ENCODE data around the gene SLC7A4.

SLC7A4 gene

GRCh38 chr22:21000987-21001600, 31.3 kb downstream of the SLC7A4 start:
- Mint-ChIP-seq H3K27ac (peak overlapping the region; percentile 99), H3K4me3 (peak overlapping the region; percentile 94), H3K36me3 (peaks cover 47% of the 10 kb centered on the region), H3K9me3 (no peaks in the 10 kb centered on the region), H3K4me1 (peaks cover 39% of the 10 kb centered on the region)
- ATAC-seq (no peak), DNase-seq (ENCODE audit: low spot score in 2 of 2) (no peak)

GRCh38 chr22:21000207-21000986, 32.0 kb downstream of the SLC7A4 start:
- ATAC-seq (no peak), DNase-seq (ENCODE audit: low spot score in 2 of 2) (no peak)
- peak overlapping the region; percentile 94 for H3K4me3 Mint-ChIP-seq
- H3K27ac Mint-ChIP-seq = peak overlapping the region; percentile 99
- H3K4me1 Mint-ChIP-seq = peaks cover 39% of the 10 kb centered on the region
- peaks cover 48% of the 10 kb centered on the region for H3K36me3 Mint-ChIP-seq
- H3K9me3 Mint-ChIP-seq = no peaks in the 10 kb centered on the region

DNA sequence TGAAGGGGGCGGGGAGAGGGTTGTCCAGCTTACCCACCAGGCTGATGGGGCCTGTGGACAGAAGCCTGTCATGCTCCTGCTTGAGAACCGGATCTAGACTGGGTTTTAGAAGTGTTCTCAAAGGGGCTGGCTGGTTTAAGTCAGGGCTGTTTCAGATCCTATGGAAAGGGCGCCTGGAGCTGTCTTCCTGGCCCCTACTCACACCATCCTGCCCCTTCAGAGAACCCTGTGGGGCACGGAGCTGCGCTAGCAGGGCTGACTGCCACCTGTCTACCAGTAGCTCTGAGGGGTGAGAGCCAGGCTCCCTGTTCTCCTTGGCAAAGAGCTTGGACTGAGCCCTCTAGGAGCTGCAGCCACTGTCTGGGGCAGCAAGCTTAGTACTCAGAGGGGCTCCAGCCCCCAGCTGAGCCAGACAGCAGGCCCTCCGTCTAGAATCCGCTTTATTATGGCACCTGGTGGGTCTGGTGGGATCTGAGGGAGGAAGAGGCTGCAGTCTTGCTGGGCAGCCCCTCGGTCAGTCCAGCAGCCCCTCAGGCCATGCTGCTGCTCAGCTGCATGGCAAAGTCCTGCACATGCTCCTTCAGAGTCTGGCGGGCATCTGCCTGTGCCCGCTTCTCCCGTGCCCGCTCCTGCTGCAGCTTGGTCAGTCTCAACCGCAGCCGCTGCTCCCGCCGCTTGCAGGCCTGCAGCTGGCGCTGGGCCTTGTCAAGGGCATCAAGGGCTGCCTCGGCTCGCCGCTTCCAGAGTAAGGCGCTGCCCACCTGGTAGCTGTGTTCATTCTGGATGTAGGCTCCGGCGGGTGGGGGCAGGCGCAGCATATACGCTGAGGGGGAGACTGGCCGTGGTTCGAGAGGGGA, 32.8 kb downstream of the SLC7A4 start:
- ATAC-seq (no peak), DNase-seq (ENCODE audit: low spot score in 2 of 2) (no peak)
- Mint-ChIP-seq H3K27ac (peak overlapping the region; percentile 99), H3K9me3 (no peaks in the 10 kb centered on the region), H3K4me1 (peaks cover 39% of the 10 kb centered on the region), H3K4me3 (peak overlapping the region; percentile 94), H3K36me3 (peaks cover 57% of the 10 kb centered on the region)

DNA sequence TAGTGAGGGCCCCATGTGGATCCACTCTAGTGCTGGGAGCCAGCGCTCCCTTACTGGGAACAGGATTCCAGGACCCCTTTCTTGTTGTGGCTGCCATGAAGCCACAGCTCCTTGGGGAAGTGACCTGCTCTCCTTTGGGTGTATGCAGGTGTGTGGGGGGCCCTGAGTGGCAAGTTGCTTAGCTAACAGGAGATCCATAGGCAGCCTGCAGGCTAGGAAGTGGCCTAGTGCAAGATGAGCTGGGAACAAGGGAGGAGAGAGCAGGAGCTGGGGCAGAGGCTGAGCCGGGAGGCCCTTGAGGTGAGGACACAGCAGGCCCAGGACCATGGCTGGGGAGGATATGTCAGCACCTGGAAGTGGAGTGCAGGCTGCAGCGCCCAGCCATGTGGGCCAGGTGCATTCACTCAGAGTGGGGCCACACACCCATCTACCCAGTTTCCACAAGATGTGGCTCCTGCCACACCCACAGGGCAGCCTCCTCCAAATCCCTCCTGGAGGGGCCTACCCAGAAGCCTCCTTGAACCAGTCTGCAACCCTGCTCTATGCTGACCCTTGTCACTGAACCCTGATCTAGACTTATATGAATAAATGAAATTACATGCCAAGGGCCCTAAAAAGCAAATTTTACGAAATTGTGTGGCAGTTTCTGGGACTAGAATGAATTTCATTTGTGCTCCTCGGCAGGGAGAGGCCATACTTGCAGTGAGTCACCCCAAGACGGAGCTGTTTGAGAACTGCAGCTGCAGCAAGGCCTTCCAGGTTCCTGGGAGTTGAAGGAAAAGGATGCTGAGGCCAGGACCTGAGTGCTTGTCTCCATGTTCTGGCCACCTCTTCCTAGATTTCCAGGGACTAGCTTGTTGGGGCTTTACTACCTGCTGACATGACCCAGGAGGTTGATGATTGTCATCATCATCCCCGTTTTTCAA, 33.7 kb downstream of the SLC7A4 start:
- Mint-ChIP-seq H3K27ac (peak overlapping the region; percentile 87), H3K36me3 (peaks cover 59% of the 10 kb centered on the region), H3K4me3 (no peak overlapping the region), H3K9me3 (no peaks in the 10 kb centered on the region), H3K4me1 (peaks cover 39% of the 10 kb centered on the region)
- ATAC-seq = no peak
- DNase-seq (ENCODE audit: low spot score in 2 of 2) = no peak

- ATAC-seq (no peak), DNase-seq (ENCODE audit: low spot score in 2 of 2) (no peak)
- Mint-ChIP-seq H3K36me3 (peaks cover 60% of the 10 kb centered on the region), H3K27ac (peak overlapping the region; percentile 87), H3K4me1 (peaks cover 30% of the 10 kb centered on the region), H3K4me3 (no peak overlapping the region), H3K9me3 (no peaks in the 10 kb centered on the region)
Measured at GRCh38 chr22:20997536-20998257, 34.7 kb downstream of the SLC7A4 start.

- no peak overlapping the region for H3K4me3 Mint-ChIP-seq
- no peaks in the 10 kb centered on the region for H3K9me3 Mint-ChIP-seq
- peaks cover 60% of the 10 kb centered on the region for H3K36me3 Mint-ChIP-seq
- H3K4me1 Mint-ChIP-seq = peaks cover 25% of the 10 kb centered on the region
- H3K27ac Mint-ChIP-seq = peak overlapping the region; percentile 68
- ATAC-seq (no peak), DNase-seq (ENCODE audit: low spot score in 2 of 2) (no peak)
Measured at GRCh38 chr22:20996598-20997535, 35.5 kb downstream of the SLC7A4 start.

- no peak overlapping the region for H3K4me3 Mint-ChIP-seq
- H3K4me1 Mint-ChIP-seq = peaks cover 17% of the 10 kb centered on the region
- DNase-seq (ENCODE audit: low spot score in 2 of 2) = no peak
- peaks cover 52% of the 10 kb centered on the region for H3K36me3 Mint-ChIP-seq
- peak overlapping the region; percentile 68 for H3K27ac Mint-ChIP-seq
- ATAC-seq = no peak
- no peaks in the 10 kb centered on the region for H3K9me3 Mint-ChIP-seq
Measured at GRCh38 chr22:20996031-20996410, 36.3 kb downstream of the SLC7A4 start.

DNA sequence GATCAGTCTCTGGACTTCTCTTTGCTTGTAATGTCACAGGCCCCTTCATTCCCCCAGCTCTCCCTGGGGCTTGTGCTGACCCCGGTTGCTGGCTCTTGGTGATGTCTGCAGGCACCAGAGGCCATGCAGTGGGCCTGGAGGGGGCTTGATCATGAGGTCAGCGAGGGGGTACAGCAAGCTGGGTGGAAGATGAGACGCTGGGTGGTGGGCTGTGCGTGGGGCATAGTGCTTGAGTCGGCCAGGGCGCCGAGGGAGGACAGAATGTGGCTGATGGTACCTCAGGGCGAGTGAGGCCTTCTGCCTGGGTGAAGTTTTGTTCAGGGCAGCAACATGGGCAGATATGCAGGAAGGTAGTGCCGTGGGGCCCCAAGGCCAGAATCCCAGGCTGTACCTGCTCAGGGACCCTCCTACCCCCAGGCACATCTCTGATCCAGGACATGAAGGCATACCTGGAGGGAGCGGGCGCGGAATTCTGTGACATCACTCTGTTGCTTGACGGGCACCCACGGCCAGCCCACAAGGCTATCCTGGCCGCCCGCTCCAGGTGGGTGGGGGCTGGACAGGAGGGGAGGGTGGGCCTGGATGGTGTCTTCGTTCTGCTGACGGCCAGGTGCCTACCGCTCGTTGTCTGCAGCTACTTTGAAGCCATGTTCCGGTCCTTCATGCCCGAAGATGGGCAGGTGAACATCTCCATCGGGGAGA, 36.9 kb downstream of the SLC7A4 start:
- peaks cover 11% of the 10 kb centered on the region for H3K4me1 Mint-ChIP-seq
- ATAC-seq = no peak
- H3K9me3 Mint-ChIP-seq = no peaks in the 10 kb centered on the region
- peaks cover 47% of the 10 kb centered on the region for H3K36me3 Mint-ChIP-seq
- H3K27ac Mint-ChIP-seq = peak overlapping the region; percentile 68
- DNase-seq (ENCODE audit: low spot score in 2 of 2) = no peak
- no peak overlapping the region for H3K4me3 Mint-ChIP-seq

DNA sequence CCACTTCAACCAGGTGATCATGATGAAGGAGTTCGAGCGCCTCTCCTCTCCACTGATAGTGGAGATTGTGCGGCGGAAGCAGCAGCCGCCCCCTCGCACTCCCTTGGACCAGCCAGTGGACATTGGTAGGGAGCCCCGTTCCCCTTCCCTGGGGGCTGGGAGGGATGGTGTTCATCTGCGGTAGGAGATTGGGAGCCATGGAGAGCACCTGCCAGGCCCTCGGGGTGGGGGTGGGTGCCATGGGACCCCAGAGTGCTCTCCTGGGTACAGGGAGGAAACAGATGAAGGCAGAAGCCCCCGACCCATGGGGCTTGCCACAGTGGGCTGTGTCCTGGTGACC, 37.5 kb downstream of the SLC7A4 start:
- peaks cover 5% of the 10 kb centered on the region for H3K4me1 Mint-ChIP-seq
- ATAC-seq (no peak), DNase-seq (ENCODE audit: low spot score in 2 of 2) (no peak)
- no peaks in the 10 kb centered on the region for H3K9me3 Mint-ChIP-seq
- no peak overlapping the region for H3K4me3 Mint-ChIP-seq
- no peak overlapping the region for H3K27ac Mint-ChIP-seq
- peaks cover 41% of the 10 kb centered on the region for H3K36me3 Mint-ChIP-seq

GRCh38 chr22:20994128-20994901, 38.0 kb downstream of the SLC7A4 start:
- no peak for DNase-seq (ENCODE audit: low spot score in 2 of 2)
- ATAC-seq = no peak
- peaks cover 5% of the 10 kb centered on the region for H3K4me1 Mint-ChIP-seq
- H3K4me3 Mint-ChIP-seq = no peak overlapping the region
- no peak overlapping the region for H3K27ac Mint-ChIP-seq
- H3K9me3 Mint-ChIP-seq = no peaks in the 10 kb centered on the region
- H3K36me3 Mint-ChIP-seq = peaks cover 36% of the 10 kb centered on the region

GRCh38 chr22:20993304-20994127, 38.8 kb downstream of the SLC7A4 start:
- no peak for ATAC-seq
- peaks cover 29% of the 10 kb centered on the region for H3K36me3 Mint-ChIP-seq

More at GRCh38 chr22:20993304-20994127, 38.8 kb downstream of the SLC7A4 start:
- H3K9me3 Mint-ChIP-seq = no peaks in the 10 kb centered on the region
- no peak overlapping the region for H3K27ac Mint-ChIP-seq
- H3K4me3 Mint-ChIP-seq = no peak overlapping the region
- peaks cover 5% of the 10 kb centered on the region for H3K4me1 Mint-ChIP-seq
- no peak for DNase-seq (ENCODE audit: low spot score in 2 of 2)
